PC-9 (cell line): ENCODE data around the gene PCSK7. TPM values are rescaled to one million over a fixed set of nuclear protein-coding genes. Genes with fewer than 3 reads are reported as not detected.
"Not testable (repeated sequence)": the region's sequence is repeated elsewhere in the genome, so short reads cannot be mapped to it uniquely, and the experiment has no call there.

Experiments used
- BruUV-seq: library from RNA; stranded (reverse); fragments of 400-500 nt; replicated peaks from 2 replicates; lab custom pipeline; 2021; lab: Mats Ljungman, UMichigan
- CTCF ChIA-PET: fragments of 300-600 bp; sonication (Branson Sonifier 250); formaldehyde crosslinking; loops from one replicate; lab custom pipeline; 2022; ENCODE audit warnings: antibody characterized with exemption; lab: Charles Lee
- POLR2A ChIA-PET: fragments of 300-600 bp; sonication (Branson Sonifier 250); formaldehyde crosslinking; loops from one replicate; lab custom pipeline; 2022; ENCODE audit warnings: antibody characterized with exemption; ENCODE audit not compliant: unreplicated experiment; lab: Charles Lee
- DNase-seq, 2 experiments: peaks; one replicate each; pipeline versions ENCODE4 v3.0.0 to v3.0.0-alpha.2; 2015 to 2022; ENCODE audit warnings: mixed read lengths in 1 of 2
- H2AFZ ChIP-seq: fragments of 200-600 bp; sonication (generic); 2 replicates; pipeline ENCODE4 v1.8.1; 2017; ENCODE audit warnings: antibody characterized with exemption
- H3F3A ChIP-seq: fragments of 200-600 bp; sonication (generic); 2 replicates; pipeline ENCODE4 v1.8.1; 2017; ENCODE audit warnings: antibody characterized with exemption, mild to moderate bottlenecking, low read depth; ENCODE audit not compliant: insufficient read depth
- H3K27ac ChIP-seq: fragments of 200-600 bp; sonication (generic); 2 replicates; pipeline ENCODE4 v1.6.1; 2016; ENCODE audit warnings: mixed run types
- H3K27me3 ChIP-seq: fragments of 200-600 bp; sonication (generic); 2 replicates; pipeline ENCODE4 v1.6.1; 2016; ENCODE audit warnings: low read depth, mixed run types; ENCODE audit not compliant: insufficient read depth
- H3K36me3 ChIP-seq: fragments of 200-600 bp; sonication (generic); 2 replicates; pipeline ENCODE4 v1.6.1; 2016; ENCODE audit warnings: low read depth, mixed run types
- H3K4me1 ChIP-seq: fragments of 200-600 bp; sonication (generic); replicated peaks from 2 replicates; pipeline ENCODE4 v1.6.1; 2016; ENCODE audit warnings: mixed run types; ENCODE audit not compliant: insufficient read depth
- H3K4me2 ChIP-seq: fragments of 200-600 bp; sonication (generic); 2 replicates; pipeline ENCODE4 v1.6.1; 2017; ENCODE audit warnings: mixed run types
- H3K4me3 ChIP-seq: fragments of 200-600 bp; sonication (generic); 2 replicates; pipeline ENCODE4 v1.6.1; 2016; ENCODE audit warnings: mixed run types
- H3K79me2 ChIP-seq: fragments of 200-600 bp; sonication (generic); 2 replicates; pipeline ENCODE4 v1.6.1; 2017; ENCODE audit warnings: low read depth, mixed run types
- H3K9me2 ChIP-seq: fragments of 200-600 bp; sonication (generic); 2 replicates; pipeline ENCODE4 v1.8.1; 2017; ENCODE audit warnings: mild to moderate bottlenecking; ENCODE audit not compliant: insufficient read depth
- H3K9me3 ChIP-seq: fragments of 200-600 bp; sonication (generic); 2 replicates; pipeline ENCODE4 v1.8.1; 2016; ENCODE audit warnings: low read depth; ENCODE audit not compliant: insufficient read depth
- H4K20me1 ChIP-seq: fragments of 200-600 bp; sonication (generic); 2 replicates; pipeline ENCODE4 v1.8.1; 2017; ENCODE audit not compliant: insufficient read depth
- EZH2 ChIP-seq: fragments of 200-600 bp; sonication (generic); IDR thresholded peaks from 2 replicates; pipeline ENCODE4 v1.8.0; 2017; ENCODE audit warnings: antibody characterized with exemption, low read depth
- intact Hi-C: fragments of 100-400 bp; cut with micrococcal nuclease; formaldehyde crosslinking; loops from one replicate; pipeline ENCODE4 v1.10.0; 2022; ENCODE audit not compliant: unreplicated experiment
- total RNA-seq: library from RNA; stranded (reverse); gene quantifications from 2 replicates; pipeline ENCODE4 v1.2.3, GENCODE V29; 2021
- TF ChIP-seq, protein P1 (sequence below): fragments of 200-600 bp; sonication (generic); conservative IDR thresholded peaks from 2 replicates; pipeline ENCODE4 v1.6.1; 2017; ENCODE audit warnings: mixed run types, antibody characterized with exemption, mild to moderate bottlenecking, moderate library complexity

Gene PCSK7
- total RNA-seq, 1 experiment from 2014 or later = 41.6 TPM

DNA sequence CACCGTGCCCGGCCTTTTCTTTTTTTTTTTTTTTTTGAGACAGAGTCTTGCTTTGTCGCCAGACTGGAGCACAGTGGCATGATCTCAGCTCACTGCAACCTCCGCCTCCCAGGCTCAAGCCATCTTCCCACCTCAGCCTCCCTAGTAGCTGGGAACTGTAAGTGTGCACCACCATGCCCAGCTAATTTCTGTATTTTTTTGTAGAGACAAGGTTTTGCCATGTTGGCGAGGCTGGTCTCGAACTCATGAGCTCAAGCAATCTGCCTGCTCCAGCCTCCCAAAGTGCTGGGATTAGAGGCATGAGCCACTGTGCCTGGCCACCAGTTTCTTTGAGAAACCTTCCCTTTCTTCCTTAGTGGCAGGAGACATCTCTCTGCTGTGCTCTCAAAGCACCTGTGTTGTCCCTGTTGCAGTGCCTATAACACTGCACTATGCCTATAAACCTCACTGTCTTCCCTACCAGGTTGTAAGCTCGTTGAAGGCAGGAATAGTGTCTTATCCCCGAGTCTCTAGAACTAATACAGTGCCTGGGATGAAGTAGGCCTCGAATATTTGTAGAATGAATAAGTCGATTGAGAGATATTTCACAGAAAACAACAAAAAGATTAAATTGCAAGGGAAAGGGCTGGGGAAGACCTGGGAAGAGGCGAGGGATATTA, 19.0 kb downstream of the PCSK7 start:
- CTCF ChIA-PET = no interaction called here
- Histone ChIP-seq H3K9me3 (no peaks in the 10 kb centered on the region), H2AFZ (no peak overlapping the region), H3K4me3 (no peak overlapping the region), H3K27me3 (no peaks in the 10 kb centered on the region), H3F3A (peaks cover 7% of the 10 kb centered on the region), H4K20me1 (no peaks in the 10 kb centered on the region), H3K27ac (no peak overlapping the region), H3K36me3 (no peaks in the 10 kb centered on the region), H3K4me2 (no peak overlapping the region), H3K79me2 (no peaks in the 10 kb centered on the region), H3K9me2 (no peaks in the 10 kb centered on the region), H3K4me1 (no peaks in the 10 kb centered on the region)
- intact Hi-C loops = no loop called here
- POLR2A ChIA-PET = interaction anchor here (0.7 kb wide), 1 partner anchor 68 kb away, joined by 8 read pairs; no protein-coding TSS in a partner anchor
- no peak for TF ChIP-seq EZH2
- TF ChIP-seq, protein P1, sequence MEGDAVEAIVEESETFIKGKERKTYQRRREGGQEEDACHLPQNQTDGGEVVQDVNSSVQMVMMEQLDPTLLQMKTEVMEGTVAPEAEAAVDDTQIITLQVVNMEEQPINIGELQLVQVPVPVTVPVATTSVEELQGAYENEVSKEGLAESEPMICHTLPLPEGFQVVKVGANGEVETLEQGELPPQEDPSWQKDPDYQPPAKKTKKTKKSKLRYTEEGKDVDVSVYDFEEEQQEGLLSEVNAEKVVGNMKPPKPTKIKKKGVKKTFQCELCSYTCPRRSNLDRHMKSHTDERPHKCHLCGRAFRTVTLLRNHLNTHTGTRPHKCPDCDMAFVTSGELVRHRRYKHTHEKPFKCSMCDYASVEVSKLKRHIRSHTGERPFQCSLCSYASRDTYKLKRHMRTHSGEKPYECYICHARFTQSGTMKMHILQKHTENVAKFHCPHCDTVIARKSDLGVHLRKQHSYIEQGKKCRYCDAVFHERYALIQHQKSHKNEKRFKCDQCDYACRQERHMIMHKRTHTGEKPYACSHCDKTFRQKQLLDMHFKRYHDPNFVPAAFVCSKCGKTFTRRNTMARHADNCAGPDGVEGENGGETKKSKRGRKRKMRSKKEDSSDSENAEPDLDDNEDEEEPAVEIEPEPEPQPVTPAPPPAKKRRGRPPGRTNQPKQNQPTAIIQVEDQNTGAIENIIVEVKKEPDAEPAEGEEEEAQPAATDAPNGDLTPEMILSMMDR = no peak
- DNase-seq = no peak
- BruUV-seq = no TSS peak

GRCh38 chr11:117210620-117211019, 21.3 kb downstream of the PCSK7 start:
- ChIA-PET CTCF (no interaction called here), POLR2A (no interaction called here)
- Histone ChIP-seq H3K36me3 (no peaks in the 10 kb centered on the region), H3K4me1 (no peaks in the 10 kb centered on the region), H4K20me1 (no peaks in the 10 kb centered on the region), H2AFZ (no peak overlapping the region), H3K79me2 (no peaks in the 10 kb centered on the region), H3K9me3 (no peaks in the 10 kb centered on the region), H3K4me3 (no peak overlapping the region), H3K9me2 (no peaks in the 10 kb centered on the region), H3F3A (peaks cover 4% of the 10 kb centered on the region), H3K4me2 (no peak overlapping the region), H3K27me3 (no peaks in the 10 kb centered on the region), H3K27ac (no peak overlapping the region)
- TF ChIP-seq, protein P1 = no peak
- TF ChIP-seq EZH2 = no peak
- intact Hi-C loops = no loop called here
- no TSS peak for BruUV-seq
- no peak for DNase-seq

- H3K4me2 ChIP-seq, H3K9me3 ChIP-seq, H3K9me2 ChIP-seq, intact Hi-C loops, H3K27ac ChIP-seq, H3K4me1 ChIP-seq, BruUV-seq, CTCF ChIA-PET, H3F3A ChIP-seq, H3K4me3 ChIP-seq, H3K36me3 ChIP-seq, H3K79me2 ChIP-seq, DNase-seq, H4K20me1 ChIP-seq, H2AFZ ChIP-seq, H3K27me3 ChIP-seq, POLR2A ChIA-PET: not testable (repeated sequence)
Observed at GRCh38 chr11:117209351-117210125, 22.3 kb downstream of the PCSK7 start.

DNA sequence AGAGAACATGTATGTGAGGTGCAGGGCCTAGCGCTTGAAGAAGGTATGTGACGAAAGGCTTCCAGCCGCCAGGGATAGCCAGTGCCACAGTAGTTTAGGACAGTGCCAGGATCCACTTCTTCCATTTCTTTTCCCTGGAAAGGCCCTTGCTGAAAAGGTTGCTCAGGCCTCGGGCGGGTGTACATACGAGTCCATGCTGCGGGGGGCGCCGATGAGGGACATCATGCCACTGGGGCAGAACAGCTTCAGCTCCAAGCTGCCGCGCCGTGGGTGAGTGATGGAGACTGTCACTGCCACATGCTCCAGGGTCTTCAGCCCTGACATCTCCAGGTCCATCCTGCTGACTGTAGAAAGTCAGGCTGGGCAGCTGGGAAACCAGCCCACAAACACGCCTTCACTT, 23.2 kb downstream of the PCSK7 start:
- BruUV-seq, POLR2A ChIA-PET, H3K79me2 ChIP-seq, DNase-seq, intact Hi-C loops, H3K36me3 ChIP-seq, CTCF ChIA-PET, H3K9me2 ChIP-seq, H2AFZ ChIP-seq, H3K9me3 ChIP-seq, H4K20me1 ChIP-seq, H3K4me2 ChIP-seq, H3K27ac ChIP-seq, H3K27me3 ChIP-seq, H3K4me1 ChIP-seq, H3F3A ChIP-seq, H3K4me3 ChIP-seq: not testable (repeated sequence)

GRCh38 chr11:117207481-117207880, 24.4 kb downstream of the PCSK7 start:
- H3K4me1 ChIP-seq, H3K36me3 ChIP-seq, intact Hi-C loops: not testable (repeated sequence)

More at GRCh38 chr11:117207481-117207880, 24.4 kb downstream of the PCSK7 start:
- H3K9me3 ChIP-seq, H3K4me3 ChIP-seq, BruUV-seq, H3K27me3 ChIP-seq, DNase-seq, H3K27ac ChIP-seq, CTCF ChIA-PET, H3K4me2 ChIP-seq, H4K20me1 ChIP-seq, H3K79me2 ChIP-seq, H3F3A ChIP-seq, H2AFZ ChIP-seq, POLR2A ChIA-PET, H3K9me2 ChIP-seq: not testable (repeated sequence)
